Stimulated activated CD8-positive, alpha-beta memory T cell treated with anti-CD3 and anti-CD28 coated beads, Interleukin-7, amount 100 ng/mL, for 4 hours (primary cell): ENCODE data around the gene LRSAM1.

Experiments
- DNase-seq, 2 donors: peaks; one replicate each; pipeline ENCODE4 v3.0.0-alpha.2; 2020; ENCODE audit warnings: low read depth in 2 of 2

The LRSAM1 gene

DNA sequence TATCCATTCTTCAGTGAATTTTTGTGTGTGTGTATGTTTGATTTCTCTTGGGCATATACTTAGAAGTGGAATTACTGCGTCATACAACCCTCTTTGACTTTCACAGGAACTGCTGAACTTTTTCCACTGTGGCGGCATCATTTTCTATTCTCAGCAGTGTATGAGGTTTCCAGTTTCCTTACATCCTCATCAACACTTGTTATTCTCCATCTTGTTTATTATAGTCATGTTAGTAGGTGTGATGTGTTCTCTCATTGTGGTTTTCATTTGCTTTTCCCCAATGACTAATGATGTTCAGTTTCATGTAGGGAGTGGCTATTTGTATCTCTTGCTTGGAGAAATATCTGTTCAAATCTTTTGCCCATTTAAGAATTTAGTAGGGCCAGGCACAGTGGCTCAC, 24.6 kb upstream of the LRSAM1 start:
- DNase-seq: peak in 1 of 2 donors; percentile 46

DNA sequence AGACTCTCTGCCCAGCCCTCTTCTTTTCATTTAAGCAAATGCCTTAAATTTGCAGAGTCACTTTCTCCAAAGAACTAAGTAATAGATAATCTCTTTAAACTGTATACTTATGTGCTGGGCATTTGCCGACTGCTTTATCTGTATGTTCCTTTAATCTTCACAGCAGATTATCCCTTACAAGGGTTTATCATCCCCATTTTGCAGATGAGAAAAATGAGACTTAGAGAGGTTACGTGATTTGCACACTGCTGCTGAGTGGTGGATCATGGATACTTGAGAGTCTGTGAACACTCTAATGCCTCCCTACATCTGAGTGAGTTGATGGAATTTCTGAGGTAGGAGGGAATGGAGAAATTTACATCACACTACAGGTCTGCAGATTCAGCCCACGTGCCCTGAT, 23.0 kb upstream of the LRSAM1 start:
- no peak for DNase-seq

DNA sequence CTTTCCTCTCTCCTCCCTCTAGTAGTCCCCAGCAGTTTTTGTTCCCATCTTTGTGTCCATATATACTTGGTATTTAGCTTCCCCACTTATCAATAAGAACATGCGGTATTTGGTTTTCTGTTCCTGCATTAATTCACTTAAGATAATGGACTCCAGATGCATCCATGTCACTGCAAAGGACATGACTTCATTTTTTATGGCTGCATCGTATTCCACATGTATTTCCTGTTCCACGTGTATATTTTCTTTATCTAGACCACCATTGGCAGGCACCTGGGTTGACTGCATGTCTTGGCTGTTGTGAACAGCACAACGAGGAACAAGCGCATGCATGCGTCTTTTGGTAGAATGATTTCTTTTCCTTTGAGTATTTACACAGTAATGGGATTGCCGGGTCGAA, 20.9 kb upstream of the LRSAM1 start:
- no peak for DNase-seq

- no peak for DNase-seq
Measured at GRCh38 chr9:127437497-127438264, 13.6 kb upstream of the LRSAM1 start.

GRCh38 chr9:127438394-127438793, 12.9 kb upstream of the LRSAM1 start:
- no peak for DNase-seq

DNA sequence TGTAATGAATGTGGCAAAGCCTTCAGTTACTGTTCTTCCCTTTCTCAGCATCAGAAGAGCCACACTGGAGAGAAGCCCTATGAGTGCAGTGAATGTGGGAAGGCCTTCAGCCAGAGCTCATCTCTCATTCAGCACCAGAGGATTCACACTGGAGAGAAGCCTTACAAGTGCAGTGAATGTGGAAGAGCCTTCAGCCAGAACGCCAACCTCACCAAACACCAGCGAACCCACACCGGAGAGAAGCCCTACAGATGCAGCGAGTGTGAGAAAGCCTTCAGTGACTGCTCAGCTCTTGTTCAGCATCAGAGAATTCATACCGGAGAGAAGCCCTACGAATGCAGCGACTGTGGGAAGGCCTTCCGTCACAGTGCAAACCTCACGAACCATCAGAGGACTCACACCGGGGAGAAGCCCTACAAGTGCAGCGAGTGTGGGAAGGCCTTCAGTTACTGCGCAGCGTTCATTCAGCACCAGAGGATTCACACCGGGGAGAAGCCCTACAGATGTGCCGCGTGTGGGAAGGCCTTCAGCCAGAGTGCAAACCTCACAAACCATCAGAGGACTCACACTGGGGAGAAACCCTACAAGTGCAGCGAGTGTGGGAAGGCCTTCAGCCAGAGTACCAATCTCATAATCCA, 6.9 kb upstream of the LRSAM1 start:
- no peak for DNase-seq

DNA sequence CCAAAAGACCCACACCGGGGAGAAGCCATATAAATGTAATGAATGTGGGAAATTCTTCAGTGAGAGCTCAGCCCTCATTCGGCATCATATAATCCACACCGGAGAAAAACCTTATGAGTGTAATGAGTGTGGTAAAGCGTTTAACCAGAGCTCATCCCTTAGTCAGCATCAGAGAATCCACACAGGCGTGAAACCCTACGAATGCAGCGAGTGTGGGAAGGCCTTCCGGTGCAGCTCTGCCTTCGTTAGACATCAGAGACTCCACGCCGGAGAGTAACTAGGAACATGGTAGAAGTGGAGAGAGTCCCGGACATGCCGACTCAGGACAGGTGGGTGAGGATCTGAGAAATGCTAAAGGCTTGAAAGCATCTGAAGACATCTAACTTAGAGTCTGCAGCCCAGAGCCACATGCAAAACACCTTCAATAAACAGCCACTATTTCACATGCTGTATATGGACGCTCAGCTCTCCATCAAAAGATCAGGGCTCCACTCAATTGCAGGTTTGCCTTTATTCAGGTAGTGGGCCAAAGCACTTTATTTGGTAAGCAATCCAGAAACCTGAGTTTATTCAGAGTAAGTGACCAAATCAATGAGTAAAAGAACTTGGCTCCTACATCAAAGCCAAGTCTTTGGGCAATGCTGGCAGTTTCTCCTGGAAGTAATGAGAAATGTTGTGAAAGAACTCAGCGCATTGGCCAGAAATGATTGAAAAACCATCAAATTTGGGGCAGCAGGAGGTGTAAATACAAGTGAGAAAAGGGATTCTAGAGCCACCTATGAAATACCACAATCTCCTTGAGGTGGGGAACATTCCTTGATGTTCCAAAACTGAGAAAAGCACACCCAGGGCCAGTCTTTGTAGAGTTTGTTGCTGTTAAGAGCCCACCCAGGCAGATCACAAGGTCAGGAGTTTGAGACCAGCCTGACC, 6.1 kb upstream of the LRSAM1 start:
- DNase-seq: no peak

GRCh38 chr9:127445851-127446712, 5.2 kb upstream of the LRSAM1 start:
- no peak for DNase-seq

DNA sequence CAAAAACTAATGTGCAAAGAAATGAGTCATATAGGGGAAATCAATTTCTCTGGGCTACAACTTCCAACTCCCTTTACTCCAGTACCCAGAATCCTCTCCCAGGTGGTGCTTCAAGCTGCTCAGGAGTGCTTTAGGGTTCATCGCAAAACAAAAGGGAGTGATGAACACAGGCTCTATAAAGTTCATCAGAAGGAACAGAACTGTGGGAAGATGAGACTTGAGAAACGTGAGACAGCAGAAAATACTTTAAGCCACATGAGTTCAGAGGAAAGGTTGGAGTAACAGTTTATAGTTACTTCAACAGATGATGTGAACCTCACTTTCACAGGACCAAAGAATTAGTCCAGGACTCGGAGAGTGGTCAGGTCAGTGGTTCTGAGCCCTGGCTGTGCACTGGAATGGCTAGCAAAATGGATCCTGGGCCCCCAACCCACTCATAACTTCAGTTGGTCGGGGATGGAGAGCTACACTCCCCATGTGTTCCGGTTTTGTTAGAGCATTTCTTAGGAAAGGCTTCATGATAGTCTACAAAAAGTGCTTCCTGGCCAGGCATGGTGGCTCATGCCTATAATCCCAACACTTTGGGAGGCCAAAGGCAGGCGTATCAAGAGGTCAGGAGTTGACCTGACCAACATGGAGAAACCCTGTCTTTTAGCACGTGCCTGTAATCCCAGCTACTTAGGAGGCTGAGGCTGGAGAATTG, 4.4 kb upstream of the LRSAM1 start:
- DNase-seq: no peak

GRCh38 chr9:127447416-127448111, 3.7 kb upstream of the LRSAM1 start:
- DNase-seq: no peak

GRCh38 chr9:127448112-127448805, 3.1 kb upstream of the LRSAM1 start:
- no peak for DNase-seq

DNA sequence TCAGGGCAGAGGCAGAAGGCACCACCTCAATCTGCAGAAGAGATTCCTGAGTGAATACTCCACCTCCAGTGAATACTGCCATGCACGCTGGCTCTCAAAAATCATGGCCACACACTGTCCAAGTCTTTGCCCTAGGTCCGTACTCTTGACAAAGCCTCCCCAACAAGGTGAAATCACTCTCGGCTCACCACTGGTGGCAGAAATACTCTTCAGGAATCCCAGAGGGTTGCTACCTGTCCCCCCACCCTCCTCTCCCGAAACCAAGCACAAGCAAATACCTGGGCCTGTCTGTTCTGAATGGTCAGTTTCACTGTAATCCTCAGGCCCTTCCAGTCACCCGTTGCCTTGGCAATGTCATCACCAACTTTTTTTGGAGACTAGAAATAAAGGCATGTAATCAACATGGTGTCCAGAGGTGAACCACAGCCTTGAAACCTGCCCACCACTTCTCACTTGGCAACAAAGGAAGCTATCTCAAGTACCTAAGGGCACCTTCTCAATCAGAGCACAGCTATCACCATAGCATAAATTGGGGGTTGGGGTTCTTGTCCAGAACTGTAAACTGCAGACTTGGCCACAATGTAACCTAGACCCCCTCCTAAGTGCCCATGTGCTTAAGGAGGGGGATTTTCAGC, 1.9 kb upstream of the LRSAM1 start:
- DNase-seq: no peak

GRCh38 chr9:127450243-127450760, 1.0 kb upstream of the LRSAM1 start:
- no peak for DNase-seq

DNA sequence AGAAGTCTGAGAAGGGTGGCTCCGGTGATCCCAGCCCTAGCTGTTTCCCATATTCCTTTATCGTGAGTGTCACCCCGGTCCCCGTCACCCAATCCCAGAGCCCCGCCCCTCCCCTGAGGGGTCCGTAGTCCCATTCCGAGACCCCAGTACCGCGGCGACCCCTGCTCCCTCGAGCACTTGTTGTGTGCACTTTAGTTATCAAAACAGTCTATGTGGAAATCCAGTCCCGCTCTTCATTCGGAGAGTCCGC, 223 bp downstream of the LRSAM1 start:
- DNase-seq: no peak

DNA sequence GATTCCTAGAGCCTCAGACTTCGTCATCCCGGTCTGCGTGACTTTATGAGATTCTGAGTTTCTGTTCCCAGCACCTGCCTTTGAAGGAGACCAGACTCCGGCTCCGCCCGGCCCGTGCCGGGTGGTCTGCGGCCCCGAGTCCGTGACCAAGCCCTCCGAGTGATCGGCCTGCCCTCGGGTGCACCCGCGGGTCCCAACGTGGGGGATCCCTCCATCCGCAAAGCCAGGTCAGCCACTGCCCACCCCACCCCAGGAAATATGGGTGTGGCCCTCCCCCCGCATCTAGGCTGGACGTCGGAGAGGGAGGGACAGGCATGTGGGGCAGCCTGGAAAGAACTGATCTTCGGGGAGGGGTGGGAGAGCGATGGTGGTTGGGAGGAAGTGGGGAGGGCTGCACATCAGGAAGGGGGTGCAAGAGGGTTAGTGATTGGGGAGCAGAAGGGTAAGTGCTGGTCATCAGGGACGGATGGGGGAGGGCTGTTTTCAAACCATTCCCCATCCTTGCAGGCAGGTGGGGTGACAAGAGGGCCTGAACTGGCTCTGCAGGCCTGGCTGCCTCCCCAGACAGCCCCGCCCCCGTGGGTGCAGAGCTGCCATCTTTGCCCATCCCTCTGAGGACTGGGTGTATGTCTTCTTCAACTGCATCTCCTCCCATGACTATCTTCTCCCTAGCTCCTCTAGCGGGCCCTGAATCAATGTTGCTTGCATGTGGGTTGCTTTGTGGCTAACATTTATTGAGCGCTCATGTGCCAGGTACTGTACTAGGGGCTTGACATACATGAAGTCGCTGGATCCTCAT, 747 bp downstream of the LRSAM1 start:
- DNase-seq: peak in 1 of 2 donors; percentile 21

- DNase-seq: no peak
Measured at GRCh38 chr9:127452691-127453090, 1.4 kb downstream of the LRSAM1 start.

GRCh38 chr9:127455324-127455992, 4.1 kb downstream of the LRSAM1 start:
- peak in 1 of 2 donors; percentile 12 for DNase-seq
